Measurements from ENCODE around the gene INKA2. TPM values are rescaled to one million over a fixed set of nuclear protein-coding genes. Genes with fewer than 3 reads are reported as not detected.

INKA2 gene
- total and polyA plus RNA-seq, 7 donors = 1.2 to 5.4 (median 3.0) TPM

DNA sequence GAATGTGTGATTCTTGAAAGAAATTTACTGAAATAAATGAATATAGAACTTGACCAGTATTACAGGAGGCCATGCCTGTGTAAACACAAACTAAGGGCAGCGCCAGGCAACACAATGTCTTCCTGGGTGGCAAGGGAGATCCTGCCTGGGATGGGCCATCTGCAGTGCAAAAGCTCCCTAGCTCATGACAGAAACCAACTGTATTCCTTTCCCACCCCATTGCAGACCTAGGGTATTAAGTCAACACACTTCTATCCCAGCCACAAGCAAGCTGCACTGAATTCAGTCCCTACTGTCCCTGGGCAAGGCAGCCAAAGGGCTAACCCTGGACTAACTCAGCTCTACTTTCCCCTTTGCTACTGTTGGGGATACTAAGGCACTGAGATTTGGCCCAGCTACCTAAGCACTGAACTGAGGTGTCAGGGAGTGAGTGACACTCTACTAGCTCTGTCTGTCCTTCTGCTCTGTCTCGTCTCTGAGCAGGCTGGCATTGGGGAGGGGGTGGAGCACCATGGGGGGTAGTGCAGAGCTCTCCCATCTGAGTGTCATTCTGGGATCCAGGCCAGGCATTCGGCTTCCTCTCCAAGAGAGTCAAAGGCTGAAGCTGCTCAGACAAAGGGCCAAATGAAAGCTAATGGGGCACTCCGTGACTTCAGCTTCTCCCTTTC is 2.5 kb downstream of the INKA2 start:
- peaks cover 0 to 63% (median 51%) of the 10 kb centered on the region in 4 donors for H3K4me1 ChIP-seq
- H3K36me3 ChIP-seq = peaks cover 0 to 5% (median 0%) of the 10 kb centered on the region in 4 donors
- H3K4me3 ChIP-seq = no peak overlapping the region
- DNase-seq = no peak
- H3K9me3 ChIP-seq = no peaks in the 10 kb centered on the region
- TF ChIP-seq POLR2AphosphoS5 (IDR thresholded peaks at IDR 0.05) = no peak
- TF ChIP-seq, protein P1, sequence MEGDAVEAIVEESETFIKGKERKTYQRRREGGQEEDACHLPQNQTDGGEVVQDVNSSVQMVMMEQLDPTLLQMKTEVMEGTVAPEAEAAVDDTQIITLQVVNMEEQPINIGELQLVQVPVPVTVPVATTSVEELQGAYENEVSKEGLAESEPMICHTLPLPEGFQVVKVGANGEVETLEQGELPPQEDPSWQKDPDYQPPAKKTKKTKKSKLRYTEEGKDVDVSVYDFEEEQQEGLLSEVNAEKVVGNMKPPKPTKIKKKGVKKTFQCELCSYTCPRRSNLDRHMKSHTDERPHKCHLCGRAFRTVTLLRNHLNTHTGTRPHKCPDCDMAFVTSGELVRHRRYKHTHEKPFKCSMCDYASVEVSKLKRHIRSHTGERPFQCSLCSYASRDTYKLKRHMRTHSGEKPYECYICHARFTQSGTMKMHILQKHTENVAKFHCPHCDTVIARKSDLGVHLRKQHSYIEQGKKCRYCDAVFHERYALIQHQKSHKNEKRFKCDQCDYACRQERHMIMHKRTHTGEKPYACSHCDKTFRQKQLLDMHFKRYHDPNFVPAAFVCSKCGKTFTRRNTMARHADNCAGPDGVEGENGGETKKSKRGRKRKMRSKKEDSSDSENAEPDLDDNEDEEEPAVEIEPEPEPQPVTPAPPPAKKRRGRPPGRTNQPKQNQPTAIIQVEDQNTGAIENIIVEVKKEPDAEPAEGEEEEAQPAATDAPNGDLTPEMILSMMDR (IDR thresholded peaks at IDR 0.05) = no peak
- TF ChIP-seq EP300 (IDR thresholded peaks at IDR 0.05) = no peak
- TF ChIP-seq POLR2A (IDR thresholded peaks at IDR 0.05) = no peak
- intact Hi-C loops (cut with DNase I) = loop anchor here (5.0 kb wide), 1 partner anchor 74 kb away; no protein-coding TSS in a partner anchor
- H3K27ac ChIP-seq = peak overlapping the region; percentile 87 to 97 (median 90)
- no peaks in the 10 kb centered on the region for H3K27me3 ChIP-seq
- 79 to 81% methylated on average over 4 of the region's 4 CpGs for WGBS, 2 donors

DNA sequence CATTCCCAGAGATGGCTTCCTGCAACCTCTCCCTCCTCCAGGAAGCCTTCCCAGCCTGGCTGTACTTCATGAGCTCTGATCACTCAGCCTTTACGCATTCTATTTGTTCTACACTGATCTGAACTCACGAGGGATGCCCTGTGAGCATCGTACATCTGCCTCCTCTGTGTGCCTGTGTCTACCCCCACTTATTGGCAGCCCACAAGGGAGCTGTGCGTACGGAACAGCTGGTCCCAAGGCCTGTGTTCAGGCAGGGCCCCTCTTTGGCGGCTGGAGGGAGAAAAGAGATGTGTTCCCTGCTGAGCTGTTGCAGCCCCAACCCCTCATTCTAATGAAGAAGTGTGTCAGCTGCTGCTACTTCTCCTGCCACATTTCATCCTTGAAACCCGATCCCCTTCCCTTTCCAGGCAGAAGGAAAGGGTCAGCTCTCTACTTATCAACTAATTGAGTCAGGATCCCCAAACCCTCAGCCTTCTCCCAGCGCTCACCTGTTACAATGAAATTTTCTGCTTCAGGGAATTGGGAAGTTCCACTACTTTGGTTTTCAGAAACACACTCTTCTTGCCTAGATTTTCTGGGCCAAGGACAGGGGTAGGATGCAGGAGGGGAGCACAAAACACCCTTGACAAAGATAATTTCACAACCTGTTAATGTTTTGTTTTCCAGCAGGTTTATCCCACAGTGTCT is 3.2 kb downstream of the INKA2 start:
- peaks cover 0 to 5% (median 0%) of the 10 kb centered on the region in 4 donors for H3K36me3 ChIP-seq
- H3K4me1 ChIP-seq = peaks cover 0 to 63% (median 50%) of the 10 kb centered on the region in 4 donors
- intact Hi-C loops (cut with DNase I) = loop anchor here (5.0 kb wide), 1 partner anchor 74 kb away; no protein-coding TSS in a partner anchor
- TF ChIP-seq EP300 (IDR thresholded peaks at IDR 0.05) = no peak
- no peak for TF ChIP-seq POLR2A (IDR thresholded peaks at IDR 0.05)
- TF ChIP-seq, protein P1 (IDR thresholded peaks at IDR 0.05) = no peak
- no peak for TF ChIP-seq POLR2AphosphoS5 (IDR thresholded peaks at IDR 0.05)
- DNase-seq = no peak
- 81 to 86% methylated on average over 8 of the region's 8 CpGs for WGBS, 2 donors
- no peaks in the 10 kb centered on the region for H3K27me3 ChIP-seq
- H3K9me3 ChIP-seq = no peaks in the 10 kb centered on the region
- H3K4me3 ChIP-seq = no peak overlapping the region
- no peak overlapping the region for H3K27ac ChIP-seq

DNA sequence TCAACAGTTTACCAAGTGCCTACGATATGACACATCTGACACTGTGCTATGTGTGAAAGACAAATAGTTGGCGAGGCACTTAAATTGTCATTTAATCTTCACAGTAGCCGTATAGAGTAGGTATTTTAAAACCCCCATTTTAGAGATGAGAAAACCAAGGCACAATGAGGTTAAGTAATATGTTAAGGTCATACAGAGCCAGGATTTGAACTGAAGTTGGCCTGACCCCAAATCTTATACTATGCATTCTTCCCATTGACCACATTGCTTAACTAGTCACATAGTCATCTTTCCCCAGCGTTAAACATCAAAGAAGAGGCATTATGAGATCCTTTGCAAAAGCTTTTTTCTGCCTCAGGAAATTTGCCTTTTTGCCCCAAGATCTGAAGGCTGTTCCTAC is 3.9 kb downstream of the INKA2 start:
- H3K4me1 ChIP-seq = peaks cover 0 to 60% (median 48%) of the 10 kb centered on the region in 4 donors

DNA sequence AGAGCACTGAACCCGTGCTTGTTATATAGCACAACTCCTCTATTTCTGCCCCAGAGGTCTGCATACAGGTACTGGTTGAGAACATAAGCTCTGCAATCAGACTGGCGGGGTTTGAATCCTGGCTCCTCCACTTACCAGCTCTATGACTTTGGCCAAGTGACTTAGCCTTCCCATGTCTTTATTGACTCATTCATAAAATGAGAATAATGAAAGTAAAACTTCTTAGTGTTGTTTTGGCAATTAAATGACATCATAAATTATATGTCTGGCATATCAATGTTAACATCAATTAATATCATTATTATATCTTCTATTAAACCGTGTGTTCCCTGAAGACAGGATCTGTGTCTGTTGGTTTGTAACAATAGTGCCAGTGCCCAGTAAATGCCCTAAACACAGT is 4.3 kb downstream of the INKA2 start:
- Histone ChIP-seq H3K27me3 (no peaks in the 10 kb centered on the region), H3K4me3 (no peak overlapping the region), H3K4me1 (peaks cover 0 to 61% (median 45%) of the 10 kb centered on the region in 4 donors), H3K27ac (peak overlapping the region in 2 of 4 donors; percentile 6 to 77), H3K9me3 (no peaks in the 10 kb centered on the region), H3K36me3 (peaks cover 0 to 5% (median 0%) of the 10 kb centered on the region in 4 donors)
- intact Hi-C loops (cut with DNase I) = loop anchor here (5.0 kb wide), 1 partner anchor 73 kb away; no protein-coding TSS in a partner anchor
- DNase-seq = no peak
- 86 to 88% methylated on average over 3 of the region's 3 CpGs for WGBS, 2 donors
- TF ChIP-seq POLR2AphosphoS5 (IDR thresholded peaks at IDR 0.05) (no peak), POLR2A (IDR thresholded peaks at IDR 0.05) (no peak)
- TF ChIP-seq, protein P1 (IDR thresholded peaks at IDR 0.05) = no peak

More for the DNA sequence above, 3.9 kb downstream of the INKA2 start:
- no peak for DNase-seq
- 94% methylated on average over 4 of the region's 4 CpGs for WGBS, 2 donors
- intact Hi-C loops (cut with DNase I) = loop anchor here (5.0 kb wide), 1 partner anchor 73 kb away; no protein-coding TSS in a partner anchor
- Histone ChIP-seq H3K9me3 (no peaks in the 10 kb centered on the region), H3K27ac (no peak overlapping the region), H3K27me3 (no peaks in the 10 kb centered on the region), H3K36me3 (peaks cover 0 to 5% (median 0%) of the 10 kb centered on the region in 4 donors), H3K4me3 (no peak overlapping the region)
- no peak for TF ChIP-seq POLR2A (IDR thresholded peaks at IDR 0.05)
- TF ChIP-seq, protein P1 (IDR thresholded peaks at IDR 0.05) = no peak
- TF ChIP-seq EP300 (IDR thresholded peaks at IDR 0.05) = no peak
- TF ChIP-seq POLR2AphosphoS5 (IDR thresholded peaks at IDR 0.05) = no peak
